Measurements from ENCODE around the gene LIN28B. TPM values are rescaled to one million over a fixed set of nuclear protein-coding genes. Genes with fewer than 3 reads are reported as not detected.

LIN28B gene
- total and polyA plus RNA-seq, 2 of the 4 experiments (the other 2 are of a cell fraction), result not detected

DNA sequence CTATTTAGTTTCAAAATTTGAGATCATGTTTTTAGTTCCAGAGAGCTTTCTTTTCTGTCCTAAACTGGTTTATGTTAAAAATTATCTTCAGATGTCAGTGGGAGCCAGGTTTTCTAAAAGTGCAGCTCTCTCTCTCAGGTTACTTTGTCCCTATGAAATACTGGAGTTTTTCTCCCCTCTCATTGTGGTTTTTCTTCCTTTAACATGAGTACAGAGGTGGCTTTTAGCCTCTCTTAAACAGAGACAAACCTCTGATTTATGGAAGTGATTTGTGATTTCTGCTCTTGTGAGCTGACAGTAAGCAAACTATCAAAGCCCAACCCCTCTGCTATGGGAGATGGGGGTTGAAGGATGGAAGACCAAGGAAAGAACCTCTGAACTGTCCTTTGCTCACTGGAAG, 85.7 kb downstream of the LIN28B start:
- Histone ChIP-seq H3K4me1 (ENCODE audit: control insufficient read depth, insufficient read depth, low read length) (no peaks in the 10 kb centered on the region), H3K27ac (ENCODE audit: insufficient read depth, low read length) (no peak overlapping the region), H3K9ac (ENCODE audit: low read depth, low read length) (no peak overlapping the region), H3K23ac (ENCODE audit: low read depth, low read length) (no peak overlapping the region), H4K91ac (ENCODE audit: insufficient read depth, low read depth, low read length) (no peak overlapping the region), H3K9me1 (ENCODE audit: insufficient read depth, low read length) (no peaks in the 10 kb centered on the region), H3K14ac (replicated peaks; ENCODE audit: low read depth, low read length) (no peak overlapping the region), H2BK5ac (ENCODE audit: low read depth, low read length, poor library complexity, severe bottlenecking) (no peak overlapping the region), H2BK20ac (ENCODE audit: low read depth, low read length) (no peak overlapping the region), H2BK15ac (ENCODE audit: low read depth, low read length) (no peak overlapping the region), H3K56ac (ENCODE audit: extremely low read depth, insufficient read depth, low read length) (no peak overlapping the region), H2BK120ac (ENCODE audit: low read depth, low read length) (no peak overlapping the region), H4K5ac (ENCODE audit: low read depth, low read length) (no peak overlapping the region), H3K18ac (ENCODE audit: low read depth, low read length) (no peak overlapping the region), H4K20me1 (ENCODE audit: insufficient read depth, low read length) (no peaks in the 10 kb centered on the region), H3K4me2 (ENCODE audit: low read depth, low read length) (no peak overlapping the region), H3K4me3 (ENCODE audit: insufficient read depth, low read depth, low read length) (no peak overlapping the region), H4K8ac (ENCODE audit: low read depth in 2 of 2, low read length in 2 of 2) (no peak overlapping the region), H3K36me3 (ENCODE audit: control insufficient read depth, insufficient read depth, low read length) (no peaks in the 10 kb centered on the region), H3K4ac (ENCODE audit: low read depth, low read length) (no peak overlapping the region), H2AFZ (replicated peaks; ENCODE audit: low read length, poor library complexity) (no peak overlapping the region), H3K79me1 (ENCODE audit: low read depth in 1 of 2, low read length in 2 of 2) (no peaks in the 10 kb centered on the region), H2AK9ac (replicated peaks; ENCODE audit: low read depth, low read length, poor library complexity) (no peak overlapping the region), H2AK5ac (ENCODE audit: low read depth, low read length) (no peak overlapping the region), H3K9me3 (ENCODE audit: control insufficient read depth, insufficient read depth, low read length) (no peaks in the 10 kb centered on the region), H3K27me3 (ENCODE audit: control insufficient read depth, insufficient read depth, low read length) (no peaks in the 10 kb centered on the region)
- ChIA-PET POLR2A (ENCODE audit: unreplicated experiment) (interaction anchor here (0.7 kb wide), 1 partner anchor 529 kb away, joined by 3 read pairs; no protein-coding TSS in a partner anchor), CTCF (no interaction called here)
- intact Hi-C loops (cut with micrococcal nuclease), result no loop called here
- no peak for DNase-seq
- dilution Hi-C loops (cut with HindIII; ENCODE audit: low sequenced_read_pairs, unreplicated experiment), result no loop called here
- TF ChIP-seq CEBPB (IDR thresholded peaks at IDR 0.05; ENCODE audit: low read depth, low read length) (no peak), MXI1 (IDR thresholded peaks at IDR 0.05; ENCODE audit: borderline replicate concordance, low read depth, low read length) (no peak), RCOR1 (IDR thresholded peaks at IDR 0.05; ENCODE audit: insufficient replicate concordance, low read length) (no peak), CHD1 (IDR thresholded peaks at IDR 0.05; ENCODE audit: low read depth, low read length) (no peak), BHLHE40 (IDR thresholded peaks at IDR 0.05; ENCODE audit: low read depth, low read length) (no peak), NFE2L2 (IDR thresholded peaks at IDR 0.05; ENCODE audit: low read depth, low read length) (no peak), MAZ (IDR thresholded peaks at IDR 0.05; ENCODE audit: borderline replicate concordance, low read depth, low read length) (no peak), FOS (IDR thresholded peaks at IDR 0.05; ENCODE audit: low read depth, low read length) (no peak), RAD21 (IDR thresholded peaks at IDR 0.05; ENCODE audit: low read length) (no peak), SMC3 (IDR thresholded peaks at IDR 0.05; ENCODE audit: low read depth, low read length) (no peak), RFX5 (IDR thresholded peaks at IDR 0.05; ENCODE audit: low read depth, low read length) (no peak), POLR2A (IDR thresholded peaks at IDR 0.05; ENCODE audit: low read depth, low read length) (no peak), MAFK (IDR thresholded peaks at IDR 0.05; ENCODE audit: low read depth, low read length) (no peak)
- TF ChIP-seq, protein P1, sequence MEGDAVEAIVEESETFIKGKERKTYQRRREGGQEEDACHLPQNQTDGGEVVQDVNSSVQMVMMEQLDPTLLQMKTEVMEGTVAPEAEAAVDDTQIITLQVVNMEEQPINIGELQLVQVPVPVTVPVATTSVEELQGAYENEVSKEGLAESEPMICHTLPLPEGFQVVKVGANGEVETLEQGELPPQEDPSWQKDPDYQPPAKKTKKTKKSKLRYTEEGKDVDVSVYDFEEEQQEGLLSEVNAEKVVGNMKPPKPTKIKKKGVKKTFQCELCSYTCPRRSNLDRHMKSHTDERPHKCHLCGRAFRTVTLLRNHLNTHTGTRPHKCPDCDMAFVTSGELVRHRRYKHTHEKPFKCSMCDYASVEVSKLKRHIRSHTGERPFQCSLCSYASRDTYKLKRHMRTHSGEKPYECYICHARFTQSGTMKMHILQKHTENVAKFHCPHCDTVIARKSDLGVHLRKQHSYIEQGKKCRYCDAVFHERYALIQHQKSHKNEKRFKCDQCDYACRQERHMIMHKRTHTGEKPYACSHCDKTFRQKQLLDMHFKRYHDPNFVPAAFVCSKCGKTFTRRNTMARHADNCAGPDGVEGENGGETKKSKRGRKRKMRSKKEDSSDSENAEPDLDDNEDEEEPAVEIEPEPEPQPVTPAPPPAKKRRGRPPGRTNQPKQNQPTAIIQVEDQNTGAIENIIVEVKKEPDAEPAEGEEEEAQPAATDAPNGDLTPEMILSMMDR (conservative IDR thresholded peaks at IDR 0.05; ENCODE audit: low read depth, low read length), result no peak
- TF ChIP-seq, protein P2, sequence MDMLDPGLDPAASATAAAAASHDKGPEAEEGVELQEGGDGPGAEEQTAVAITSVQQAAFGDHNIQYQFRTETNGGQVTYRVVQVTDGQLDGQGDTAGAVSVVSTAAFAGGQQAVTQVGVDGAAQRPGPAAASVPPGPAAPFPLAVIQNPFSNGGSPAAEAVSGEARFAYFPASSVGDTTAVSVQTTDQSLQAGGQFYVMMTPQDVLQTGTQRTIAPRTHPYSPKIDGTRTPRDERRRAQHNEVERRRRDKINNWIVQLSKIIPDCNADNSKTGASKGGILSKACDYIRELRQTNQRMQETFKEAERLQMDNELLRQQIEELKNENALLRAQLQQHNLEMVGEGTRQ (IDR thresholded peaks at IDR 0.05; ENCODE audit: low read depth, low read length), result no peak
- TF ChIP-seq, protein P3, sequence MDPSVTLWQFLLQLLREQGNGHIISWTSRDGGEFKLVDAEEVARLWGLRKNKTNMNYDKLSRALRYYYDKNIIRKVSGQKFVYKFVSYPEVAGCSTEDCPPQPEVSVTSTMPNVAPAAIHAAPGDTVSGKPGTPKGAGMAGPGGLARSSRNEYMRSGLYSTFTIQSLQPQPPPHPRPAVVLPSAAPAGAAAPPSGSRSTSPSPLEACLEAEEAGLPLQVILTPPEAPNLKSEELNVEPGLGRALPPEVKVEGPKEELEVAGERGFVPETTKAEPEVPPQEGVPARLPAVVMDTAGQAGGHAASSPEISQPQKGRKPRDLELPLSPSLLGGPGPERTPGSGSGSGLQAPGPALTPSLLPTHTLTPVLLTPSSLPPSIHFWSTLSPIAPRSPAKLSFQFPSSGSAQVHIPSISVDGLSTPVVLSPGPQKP (IDR thresholded peaks at IDR 0.05; ENCODE audit: borderline replicate concordance, low read depth, low read length), result no peak
- in situ Hi-C loops (cut with MboI; ENCODE audit: low sequenced_read_pairs), result no loop called here
- no TSS peak for BruUV-seq (replicated peaks)
- ATAC-seq (ENCODE audit: low read depth), result no peak
